HPDE6-E6E7 (cell line): ENCODE results near the gene ARMC9.

ENCODE experiments used
- DNase-seq: peaks from one replicate; pipeline ENCODE4 v3.0.0; 2011; ENCODE audit warnings: missing footprints; ENCODE audit errors: extremely low spot score

Gene ARMC9

DNA sequence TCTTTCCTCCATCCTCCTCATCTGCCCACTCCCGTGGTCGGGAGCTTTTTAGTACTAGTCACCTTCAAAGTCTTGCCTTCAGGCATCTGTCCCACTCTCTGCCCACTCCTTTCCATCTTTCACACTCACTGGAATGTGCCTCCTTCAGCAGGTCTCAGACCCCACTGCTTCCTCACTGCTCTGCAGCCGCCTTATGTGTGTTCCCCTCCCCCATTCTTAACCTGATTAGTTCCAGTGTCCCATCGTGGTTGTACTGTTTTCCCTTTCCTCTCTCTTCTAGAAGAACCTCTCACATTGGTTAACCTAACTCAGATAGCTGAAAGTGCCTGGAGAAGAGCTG lies 3.0 kb downstream of the ARMC9 start:
- no peak for DNase-seq

DNA sequence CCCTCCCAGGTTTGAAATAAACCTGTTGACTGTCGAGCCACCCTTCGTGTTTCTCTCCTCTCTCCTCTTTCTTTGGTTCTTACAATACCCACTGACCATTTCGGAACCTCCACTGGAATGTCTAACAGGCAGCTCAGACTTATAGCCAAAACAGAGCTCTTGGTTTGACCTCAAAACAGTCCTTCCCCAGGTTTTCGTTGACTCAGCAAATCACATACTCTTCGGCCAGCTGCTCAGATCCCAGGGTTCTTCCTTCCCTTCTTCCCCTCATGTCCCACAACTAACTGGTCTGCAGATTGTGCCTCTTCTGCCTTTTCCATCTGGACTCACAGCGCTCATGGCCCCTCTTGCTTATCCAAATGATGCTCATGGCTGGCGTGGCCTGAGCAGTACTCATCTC lies 4.7 kb downstream of the ARMC9 start:
- no peak for DNase-seq

DNA sequence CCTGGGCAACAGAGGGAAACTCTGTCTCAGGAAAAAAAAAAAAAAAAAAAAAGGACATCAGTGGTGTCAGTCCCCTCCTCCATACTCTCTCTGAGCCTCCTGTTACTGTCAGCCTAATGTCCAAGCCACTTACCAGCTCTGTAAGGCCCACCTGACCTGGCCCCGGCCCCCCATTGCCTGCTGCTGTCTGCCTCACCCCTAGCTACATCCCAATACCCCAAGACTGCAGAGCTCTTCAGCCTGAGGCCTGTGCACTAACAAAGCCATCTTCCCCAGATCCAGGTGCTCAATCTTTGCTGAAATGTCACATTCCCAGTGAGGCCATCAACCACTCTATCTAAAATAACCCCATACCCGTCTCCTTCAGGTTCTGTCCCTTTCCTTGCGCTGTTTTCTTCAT lies 5.7 kb downstream of the ARMC9 start:
- DNase-seq: no peak

DNA sequence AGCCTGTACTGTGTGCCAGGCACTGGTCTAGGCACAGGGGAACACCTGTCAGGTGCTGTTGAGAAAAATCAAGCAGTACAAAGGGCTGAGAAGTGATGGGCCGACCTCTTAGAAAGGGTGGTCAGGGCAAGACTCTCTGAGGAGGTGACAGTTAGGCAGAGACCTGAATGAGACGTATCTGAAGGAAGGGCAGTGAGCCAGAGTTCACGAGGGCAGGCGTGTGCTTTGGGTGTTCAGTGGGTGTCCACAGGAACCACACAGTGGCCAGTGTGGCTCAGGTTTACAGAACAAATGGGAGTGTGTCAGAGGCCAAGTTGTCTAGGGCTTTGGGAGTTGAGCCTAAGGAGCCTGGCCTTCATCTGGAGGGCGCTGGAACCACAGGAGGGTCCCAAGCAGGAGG lies 6.2 kb downstream of the ARMC9 start:
- DNase-seq: no peak

DNA sequence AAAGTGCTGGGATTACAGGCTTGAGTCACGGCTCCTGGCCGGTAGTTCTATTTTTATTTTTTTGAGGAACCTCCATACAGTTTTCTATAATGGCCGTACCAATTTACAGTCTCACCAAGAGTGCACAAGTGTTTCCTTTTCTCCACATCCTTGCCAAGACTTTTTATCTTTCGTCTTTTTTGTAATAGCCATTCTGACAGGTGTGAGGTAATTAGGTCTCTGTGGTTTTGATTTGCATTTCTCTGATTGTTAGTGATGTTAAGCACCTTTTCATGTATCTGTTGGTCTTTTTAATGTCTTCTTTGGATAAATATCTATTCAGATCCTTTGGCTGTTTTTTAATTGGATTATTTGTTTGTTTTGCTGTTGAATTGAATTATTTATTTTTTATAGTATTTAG lies 9.3 kb downstream of the ARMC9 start:
- DNase-seq: no peak

DNA sequence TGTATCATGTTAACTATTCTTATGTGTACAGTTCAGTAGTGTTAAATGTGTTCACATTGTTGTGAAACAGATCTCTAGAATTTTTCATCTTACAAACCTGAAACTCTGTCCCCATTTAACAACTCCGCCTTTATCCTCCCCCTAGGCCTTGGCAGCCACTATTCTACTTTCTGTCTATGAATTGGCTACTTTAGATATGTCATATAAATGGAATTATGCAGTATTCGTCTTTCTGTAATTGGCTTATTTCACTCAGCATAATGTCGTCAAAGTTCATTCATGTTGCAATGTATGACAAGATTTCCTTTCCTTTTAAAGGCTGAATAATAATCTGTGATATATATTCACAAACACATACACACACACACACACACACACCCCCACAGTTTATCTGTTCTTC lies 12.4 kb downstream of the ARMC9 start:
- DNase-seq: no peak

DNA sequence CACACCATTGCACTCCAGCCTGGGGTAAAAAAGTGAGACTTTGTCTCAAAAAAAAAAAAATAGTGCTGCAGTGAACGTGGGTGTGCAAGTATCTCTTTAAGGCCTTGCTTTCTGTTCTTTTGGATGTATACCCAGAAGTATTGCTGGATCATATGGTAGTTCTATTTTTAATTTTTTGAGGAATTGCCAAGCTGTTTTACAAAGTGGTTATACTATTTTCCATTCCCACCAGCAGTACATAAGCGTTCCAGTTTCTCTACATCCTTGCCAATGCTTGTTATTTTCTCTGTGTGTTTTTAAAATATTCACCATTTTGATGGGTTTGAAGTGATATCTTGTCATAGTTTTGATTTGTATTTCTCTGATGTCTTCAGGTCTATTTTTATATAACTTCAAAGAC lies 13.1 kb downstream of the ARMC9 start:
- DNase-seq: no peak

DNA sequence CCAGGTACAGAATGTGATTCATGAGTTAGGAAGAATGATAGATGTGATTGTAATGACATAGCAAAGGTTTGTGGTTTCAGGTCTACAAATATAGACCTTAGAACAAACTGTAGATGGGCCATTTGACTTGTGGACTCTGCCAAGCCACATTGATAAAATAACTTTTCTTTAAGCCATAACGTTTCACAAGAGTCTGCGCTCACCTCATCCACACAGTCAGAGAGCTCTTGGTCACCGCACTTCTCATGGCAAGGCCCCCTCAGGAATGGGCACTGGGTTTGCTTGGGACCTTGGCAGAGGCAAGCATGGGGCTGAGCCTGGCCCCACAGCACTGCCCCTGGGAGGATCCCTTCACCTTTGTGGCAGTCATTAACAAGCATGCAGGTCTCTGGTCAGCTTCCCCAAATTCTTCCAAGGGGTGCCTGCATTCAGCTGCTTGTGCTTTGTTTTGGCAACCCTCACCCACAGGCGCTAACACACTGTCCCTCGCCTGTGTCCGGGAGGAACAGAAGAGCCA lies 14.0 kb downstream of the ARMC9 start:
- no peak for DNase-seq

DNA sequence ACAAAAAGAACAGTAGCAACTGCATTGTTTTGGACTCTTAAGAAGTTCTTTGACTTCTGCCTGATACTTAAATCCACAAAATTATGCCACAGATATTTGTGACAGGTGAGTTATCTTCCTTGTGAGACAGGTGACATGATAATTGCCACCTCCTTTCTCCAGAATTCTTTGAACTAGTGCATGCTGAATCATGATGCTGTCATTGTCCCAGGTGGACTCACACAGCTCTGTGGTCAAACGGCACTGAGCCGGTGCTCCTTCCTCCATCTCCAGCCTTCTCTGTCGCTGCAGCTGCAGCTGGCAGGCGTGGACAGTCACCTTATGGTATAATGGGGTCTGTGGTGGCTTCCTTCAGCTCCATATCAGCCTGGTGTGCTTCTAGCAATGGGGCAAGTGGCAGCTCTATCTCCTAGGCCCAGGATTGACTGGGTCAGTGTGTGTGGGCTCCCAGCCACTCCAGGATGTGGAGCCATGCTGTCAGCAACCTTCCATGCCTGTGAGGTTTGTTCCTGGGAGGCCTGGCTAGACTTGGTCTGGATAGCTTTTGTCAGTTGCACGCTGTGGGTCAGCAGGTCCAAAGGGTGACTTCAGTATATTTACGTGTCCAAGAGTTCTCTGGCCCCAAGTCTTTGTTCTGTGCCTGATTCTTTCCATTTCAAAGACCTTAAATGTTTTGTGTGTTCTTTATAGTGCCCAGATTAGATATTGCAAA lies 15.7 kb downstream of the ARMC9 start:
- no peak for DNase-seq

DNA sequence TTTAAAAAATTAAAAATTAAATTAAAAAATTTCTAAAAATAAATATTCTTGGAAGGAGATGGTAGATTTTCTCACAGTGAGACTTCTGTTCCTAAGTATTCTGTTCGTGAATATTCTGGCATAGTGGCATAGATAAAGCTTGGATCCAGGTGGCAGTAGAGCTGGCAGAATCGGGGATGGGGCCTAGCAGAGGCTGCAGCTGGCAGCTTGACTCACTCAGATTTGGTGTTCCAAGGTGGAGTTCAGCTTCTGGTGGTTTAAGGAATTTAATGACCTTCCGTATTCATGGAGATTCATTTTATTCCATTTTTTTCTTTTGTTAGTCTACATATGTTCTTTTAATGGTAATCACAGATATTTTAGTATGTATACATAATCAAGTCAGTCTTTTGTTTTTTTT lies 19.9 kb downstream of the ARMC9 start:
- no peak for DNase-seq

DNA sequence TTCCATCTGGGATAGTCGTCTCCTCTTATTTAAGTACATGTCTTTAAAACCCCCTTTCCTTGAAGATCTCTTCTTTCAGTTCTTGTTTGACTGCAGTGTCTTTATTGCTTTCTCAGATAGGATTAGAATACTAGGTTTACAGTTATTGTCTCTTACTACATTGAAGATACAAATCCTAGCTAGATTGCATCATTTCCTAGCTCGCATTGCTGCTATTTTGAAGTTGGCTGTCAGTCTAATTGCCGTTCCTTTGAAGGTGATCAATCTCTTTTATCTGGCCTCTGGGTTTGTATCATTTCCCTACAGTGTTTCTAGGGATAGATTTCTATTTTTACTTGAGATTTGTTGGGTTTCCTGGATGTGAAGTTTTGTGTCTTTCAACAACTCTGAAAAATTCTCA lies 20.9 kb downstream of the ARMC9 start:
- DNase-seq: no peak

DNA sequence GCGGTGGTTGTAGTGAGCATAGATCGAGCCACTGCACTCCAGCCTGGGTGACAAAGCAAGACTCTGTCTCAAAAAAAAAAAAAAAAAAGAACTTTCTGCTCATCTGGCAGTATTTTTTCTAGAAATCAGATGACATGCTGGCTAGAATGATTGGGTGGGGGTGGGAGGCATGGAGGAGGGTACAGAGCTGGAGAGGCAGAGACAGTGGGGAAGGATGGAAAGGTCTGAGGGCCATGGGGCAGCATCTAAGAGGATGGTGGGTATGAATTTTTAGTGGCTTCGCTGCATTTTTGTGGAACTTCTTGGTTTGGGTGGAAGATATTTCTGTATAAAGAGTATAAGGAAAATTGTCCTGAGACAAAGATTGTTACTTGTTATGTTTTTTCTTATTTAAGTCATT lies 23.3 kb downstream of the ARMC9 start:
- DNase-seq: no peak

DNA sequence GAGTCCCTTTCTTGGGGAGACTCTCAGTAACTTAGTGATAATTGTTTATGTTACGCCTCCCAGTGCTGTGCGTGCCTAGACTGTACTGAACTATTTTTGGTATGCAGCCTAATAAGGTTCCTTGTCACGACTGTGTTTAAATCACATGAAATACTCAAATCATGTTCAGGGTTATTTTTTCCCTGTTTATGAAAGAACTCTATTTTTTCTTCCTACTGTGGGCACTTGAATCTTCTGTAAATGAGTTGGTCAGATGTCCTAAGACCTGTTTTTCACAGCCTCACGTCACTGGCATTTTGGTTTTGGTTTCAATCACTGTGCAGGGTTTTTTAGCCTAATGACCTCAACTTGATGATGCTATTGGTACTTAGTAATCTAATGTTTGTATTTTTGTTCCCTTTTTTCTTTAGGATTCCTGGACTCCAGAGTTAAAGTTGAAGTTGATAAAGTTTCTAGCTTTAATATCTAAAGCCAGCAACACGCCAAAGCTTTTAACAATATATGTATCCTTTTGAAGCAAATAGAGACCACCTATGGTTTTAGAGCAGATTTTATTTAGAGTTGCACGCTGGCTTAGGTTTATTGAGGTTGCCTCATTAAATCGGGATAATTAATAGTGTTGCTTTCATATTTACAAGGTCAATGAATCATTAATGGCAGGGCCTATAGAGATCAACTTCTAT lies 24.0 kb downstream of the ARMC9 start:
- DNase-seq: no peak

DNA sequence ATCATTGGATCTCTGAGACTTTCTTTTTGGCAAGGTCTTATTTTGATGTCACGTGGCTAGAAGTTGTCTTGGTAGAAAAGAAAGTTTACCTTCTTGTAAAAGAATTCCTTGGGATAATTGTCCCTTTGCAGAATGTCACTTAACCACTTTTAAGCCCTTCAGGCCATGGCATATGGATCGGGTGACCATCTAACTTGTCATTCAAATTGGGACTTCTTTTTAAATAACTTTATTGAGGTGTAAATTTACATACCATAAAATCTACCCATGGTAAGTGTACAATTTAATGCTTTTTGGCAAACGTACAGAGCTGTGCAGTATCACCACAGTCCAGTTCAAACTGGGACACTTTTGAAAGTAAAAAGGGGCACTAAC lies 24.6 kb downstream of the ARMC9 start:
- no peak for DNase-seq

DNA sequence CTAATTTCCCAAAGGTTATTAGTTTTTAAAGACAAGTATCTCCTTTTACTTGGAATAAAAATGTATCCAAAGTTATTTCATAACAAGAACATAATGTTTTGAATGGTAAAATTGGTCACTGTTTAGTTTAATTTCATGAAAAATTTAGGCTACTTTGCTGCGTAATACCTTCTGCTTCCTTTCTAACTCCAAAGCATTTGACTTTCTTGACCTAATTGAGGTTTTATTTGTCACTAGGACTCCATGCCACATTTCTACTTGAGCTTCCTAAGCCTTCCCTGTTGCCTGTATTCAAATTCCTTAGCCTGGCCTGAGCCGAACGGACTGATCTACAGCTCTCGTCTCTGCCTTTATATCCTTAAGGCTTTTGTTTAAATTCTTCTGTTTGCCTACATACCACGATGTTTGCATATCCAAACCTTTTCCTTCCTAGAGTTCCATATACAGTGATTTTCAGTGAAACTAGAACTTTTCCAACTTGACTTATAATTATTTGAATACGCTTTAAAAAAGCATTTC lies 25.1 kb downstream of the ARMC9 start:
- no peak for DNase-seq

DNA sequence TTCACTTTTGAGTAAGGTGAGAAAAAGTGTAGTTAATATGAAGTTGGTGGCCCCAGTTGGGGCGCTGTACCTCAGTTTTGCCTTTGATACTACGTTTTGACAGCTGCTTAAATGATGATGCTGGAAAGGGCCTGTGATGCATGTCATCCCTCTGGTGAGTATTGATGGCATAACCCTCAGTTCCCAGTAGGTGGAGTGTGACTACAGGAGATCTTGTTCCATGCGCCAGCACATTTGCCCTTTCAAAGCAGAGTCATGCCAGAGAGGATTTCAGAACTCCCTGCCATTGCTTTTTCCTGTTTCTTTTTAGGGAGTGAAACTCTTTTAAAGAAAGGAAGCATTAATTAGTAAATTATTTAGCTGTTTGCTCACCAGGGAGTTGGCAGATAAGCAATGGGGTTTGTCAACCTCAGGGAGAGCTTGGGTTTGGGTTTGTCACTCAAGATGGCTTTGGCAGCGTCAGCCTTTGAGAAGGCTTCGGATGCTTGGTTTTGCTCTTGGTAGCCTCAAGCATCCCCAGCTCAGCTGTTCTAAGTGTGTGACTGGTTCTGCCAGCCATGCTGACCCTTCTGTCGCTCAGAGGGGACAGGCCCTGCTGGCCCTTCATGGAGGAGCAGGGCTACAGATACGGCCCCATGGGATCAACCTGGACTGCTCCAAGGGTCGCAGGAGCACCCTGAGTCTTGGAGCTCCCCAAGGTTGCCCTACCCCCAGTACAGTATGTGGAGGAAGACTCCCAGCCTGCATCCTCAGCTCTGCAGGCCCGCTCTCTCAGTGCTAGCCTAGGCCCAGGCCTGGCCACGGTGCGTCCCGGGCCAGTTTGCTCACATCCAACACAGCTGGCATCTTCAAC lies 29.1 kb downstream of the ARMC9 start:
- peak; percentile 90 for DNase-seq

DNA sequence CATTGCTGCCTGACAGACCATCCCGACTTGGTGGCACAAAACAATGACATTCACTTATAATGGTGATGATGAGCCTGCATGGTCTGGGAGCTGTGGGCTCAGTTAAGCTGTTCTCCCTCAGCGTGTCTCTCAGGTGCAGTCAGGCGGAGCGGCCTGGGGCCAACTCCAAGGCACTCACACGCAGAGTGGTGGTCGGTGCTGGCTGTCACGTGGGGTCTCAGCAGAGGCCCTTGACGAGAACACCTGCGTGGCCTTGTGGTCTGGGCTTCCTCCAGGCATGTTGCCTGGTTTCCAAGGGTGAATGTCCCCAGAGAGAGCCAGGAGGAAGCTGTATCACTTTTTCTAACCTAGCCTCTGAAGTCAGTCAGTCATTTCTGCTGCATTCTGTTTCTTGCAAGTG lies 29.8 kb downstream of the ARMC9 start:
- DNase-seq: no peak

DNA sequence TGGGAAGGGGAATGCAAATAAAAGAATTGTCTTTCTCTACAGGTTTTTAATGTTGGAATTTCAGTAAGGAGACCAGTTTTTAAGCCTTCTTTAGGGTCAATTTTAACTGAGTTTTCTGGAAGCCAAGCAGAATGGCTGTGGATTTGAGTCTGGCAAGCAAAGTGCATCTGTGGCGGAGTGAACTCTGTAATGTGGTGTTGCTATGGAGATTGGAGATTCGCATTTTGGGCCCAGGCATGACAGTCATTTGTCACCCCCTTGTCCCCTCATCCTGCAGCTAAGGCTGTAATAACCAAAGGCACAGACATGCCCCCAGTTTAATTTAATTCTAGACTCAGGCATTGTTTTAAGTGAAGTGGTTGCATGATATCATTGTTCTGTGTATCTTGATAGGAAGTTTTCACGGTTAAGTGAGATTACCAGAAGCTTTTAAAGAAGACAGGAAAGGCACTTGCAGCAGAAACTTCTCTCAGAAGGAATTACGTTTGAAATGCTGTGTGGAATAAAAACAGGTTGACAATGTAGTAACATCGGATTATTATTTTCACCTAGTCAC lies 30.6 kb downstream of the ARMC9 start:
- no peak for DNase-seq

DNA sequence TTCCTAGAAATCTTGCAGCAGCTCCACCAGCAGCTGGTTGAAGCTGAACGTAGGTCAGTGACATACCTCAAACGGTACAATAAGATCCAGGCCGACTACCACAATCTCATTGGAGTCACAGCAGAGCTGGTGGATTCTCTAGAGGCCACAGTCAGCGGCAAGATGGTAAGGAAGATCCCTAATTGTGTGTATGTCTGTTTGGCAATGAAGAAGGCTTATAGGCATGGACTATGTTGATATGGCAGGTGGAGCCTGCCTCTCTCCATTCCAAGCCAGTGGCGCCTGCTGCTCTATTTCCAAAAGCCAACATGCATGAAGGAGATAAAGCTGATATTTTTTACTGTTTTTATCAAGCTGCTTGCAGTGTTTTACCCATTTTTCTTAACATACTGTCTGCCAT lies 36.8 kb downstream of the ARMC9 start:
- DNase-seq: no peak

DNA sequence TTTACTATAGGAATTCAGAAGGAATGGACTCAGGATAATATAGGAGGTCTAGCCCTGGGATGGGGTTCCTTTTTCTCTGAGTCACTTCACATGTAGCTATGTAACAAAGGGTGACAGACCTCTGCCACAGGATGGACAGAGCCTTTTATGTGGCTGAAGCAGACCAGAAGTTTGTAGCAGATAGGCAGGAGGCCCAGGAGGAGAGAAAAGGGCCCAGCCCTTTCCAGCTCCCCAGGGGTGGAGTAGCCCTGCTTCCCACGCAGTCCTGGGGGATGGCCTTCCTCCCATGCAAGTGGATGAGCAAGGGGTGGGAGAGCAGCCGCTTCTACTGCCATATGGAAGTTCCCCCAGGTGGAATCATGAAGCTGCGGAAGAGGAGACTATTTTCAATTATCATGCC lies 40.3 kb downstream of the ARMC9 start:
- no peak for DNase-seq

DNA sequence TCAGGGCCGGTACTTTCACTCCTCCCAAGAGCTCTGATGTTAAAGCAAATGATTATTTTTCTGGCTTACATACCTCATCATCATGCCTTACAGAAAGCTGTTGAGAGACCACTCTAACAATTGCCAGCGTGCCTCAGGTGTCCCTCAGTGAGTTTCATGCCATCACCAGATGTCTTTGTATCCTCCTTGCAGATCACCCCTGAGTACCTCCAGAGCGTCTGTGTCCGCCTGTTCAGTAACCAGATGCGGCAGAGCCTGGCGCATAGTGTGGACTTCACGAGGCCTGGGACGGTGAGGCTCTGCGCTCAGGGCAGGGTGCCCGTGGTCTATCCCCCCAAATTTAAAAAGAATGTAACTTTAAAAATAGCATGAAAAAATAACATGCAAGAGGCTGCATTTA lies 41.3 kb downstream of the ARMC9 start:
- DNase-seq: no peak

DNA sequence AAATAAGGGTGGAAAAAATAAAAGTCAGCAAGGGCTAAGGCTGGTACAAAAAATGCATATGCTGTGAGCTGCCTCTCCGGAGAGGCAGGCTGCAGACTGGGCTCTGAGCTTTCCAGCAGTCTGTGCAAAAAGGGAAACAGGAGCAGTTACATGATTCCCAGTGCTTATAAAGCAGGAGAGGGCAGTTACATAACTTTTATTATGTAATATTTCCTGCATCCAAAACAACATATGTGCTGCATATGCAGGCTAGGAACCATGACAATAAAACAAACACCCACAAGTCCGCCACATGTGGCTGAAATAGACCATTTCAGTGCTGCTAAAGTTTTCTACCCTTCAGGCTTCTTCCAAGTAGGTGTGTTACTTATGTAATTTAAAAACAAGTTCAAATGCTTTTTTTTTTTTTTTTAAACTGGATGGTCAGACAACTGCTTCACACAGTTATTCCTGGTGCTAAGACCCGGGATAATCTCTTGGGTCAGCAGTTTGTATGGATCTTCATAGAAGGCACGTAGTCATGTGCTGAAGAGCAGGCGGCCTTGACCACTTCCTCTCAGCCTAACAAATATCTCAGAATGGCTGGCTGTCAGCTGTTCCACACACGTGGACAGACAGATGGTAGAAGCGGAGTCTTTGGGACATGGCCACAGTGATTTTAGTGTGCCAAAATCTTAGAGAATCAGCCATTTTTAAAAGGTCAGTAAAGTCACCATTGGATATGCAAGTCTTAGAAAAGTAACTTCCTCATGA lies 43.5 kb downstream of the ARMC9 start:
- DNase-seq: no peak
